CD4-positive, alpha-beta T cell (primary cell): ENCODE measurements around the gene SSBP4. TPM values are rescaled to one million over a fixed set of nuclear protein-coding genes. Genes with fewer than 3 reads are reported as not detected.

ENCODE experiments used
- ATAC-seq: fragments of 200-7000 bp; cut with Tn5 transposase; one replicate; pipeline ENCODE4 v1.10.0; 2022; ENCODE audit warnings: mild to moderate bottlenecking; ENCODE audit not compliant: poor library complexity
- CTCF ChIA-PET: fragments of 350-600 bp; sonication (Branson Sonifier 250); formaldehyde crosslinking; loops from one replicate; lab custom pipeline; 2021; ENCODE audit warnings: antibody characterized with exemption, inconsistent platforms; lab: Charles Lee
- POLR2A ChIA-PET: fragments of 350-600 bp; sonication (Branson Sonifier 250); formaldehyde crosslinking; loops from one replicate; lab custom pipeline; 2021; ENCODE audit warnings: antibody characterized with exemption, inconsistent platforms; lab: Charles Lee
- DNase-seq, 14 experiments: peaks; one replicate each; pipeline ENCODE4 v3.0.0-alpha.2; 2013 to 2020; ENCODE audit warnings: mixed read lengths in 2 of 14
- H3K27ac ChIP-seq, 2 donors: one replicate each; pipeline versions ENCODE4 v1.5.1 to v1.7.0; 2013; ENCODE audit warnings: low read length in 2 of 2, low read depth in 1 of 2, mild to moderate bottlenecking in 1 of 2
- H3K27me3 ChIP-seq, 2 experiments: 1 replicate in 1 of 2; 2 replicates in 1 of 2; pipeline versions ENCODE4 v1.6.1 to v1.7.0; 2013; ENCODE audit warnings: low read length in 2 of 2, control low read depth in 1 of 2, mild to moderate bottlenecking in 1 of 2, moderate library complexity in 1 of 2; ENCODE audit not compliant: insufficient read depth in 2 of 2, control insufficient read depth in 1 of 2
- H3K36me3 ChIP-seq: one replicate; pipeline ENCODE4 v1.6.1; 2013; ENCODE audit warnings: low read length, control low read depth; ENCODE audit not compliant: insufficient read depth
- H3K4me1 ChIP-seq: one replicate; pipeline ENCODE4 v1.6.1; 2013; ENCODE audit warnings: low read length, control low read depth; ENCODE audit not compliant: insufficient read depth
- H3K4me3 ChIP-seq: one replicate; pipeline ENCODE4 v1.5.1; 2013; ENCODE audit warnings: mild to moderate bottlenecking, low read length, moderate library complexity
- H3K9me3 ChIP-seq, 2 experiments: 1 replicate in 1 of 2; 2 replicates in 1 of 2; pipeline versions ENCODE4 v1.6.1 to v1.7.0; 2013; ENCODE audit warnings: low read length in 2 of 2, mild to moderate bottlenecking in 2 of 2, control low read depth in 1 of 2, moderate library complexity in 1 of 2; ENCODE audit not compliant: control insufficient read depth in 1 of 2, insufficient read depth in 1 of 2
- H3K27ac Mint-ChIP-seq: one replicate; pipeline ENCODE4 v1.8.0; 2020; ENCODE audit warnings: mixed read lengths
- H3K27me3 Mint-ChIP-seq: one replicate; pipeline ENCODE4 v1.8.0; 2021; ENCODE audit warnings: mixed read lengths
- H3K36me3 Mint-ChIP-seq: one replicate; pipeline ENCODE4 v1.8.0; 2021; ENCODE audit warnings: low read depth, mixed read lengths
- H3K4me1 Mint-ChIP-seq: one replicate; pipeline ENCODE4 v1.8.0; 2021; ENCODE audit warnings: low read depth, mixed read lengths
- H3K4me3 Mint-ChIP-seq: one replicate; pipeline ENCODE4 v1.8.0; 2020; ENCODE audit warnings: mild to moderate bottlenecking, mixed read lengths
- H3K9me3 Mint-ChIP-seq: one replicate; pipeline ENCODE4 v1.8.0; 2020; ENCODE audit warnings: mixed read lengths
- intact Hi-C, 2 experiments: fragments of 100-400 bp; cut with DNase I in 1 of 2; cut with micrococcal nuclease in 1 of 2; formaldehyde crosslinking; loops; one replicate each; pipeline versions ENCODE4 v1.15.1 to v1.9.0; 2023 to 2025; cut with DNase I, micrococcal nuclease
- total RNA-seq, 174 experiments: library from RNA in 2 of 174; stranded (reverse) in 2 of 174; gene quantifications; one replicate each; pipeline ENCODE4 v1.2.3 and lab custom pipeline; 2021 to 2026
- TF ChIP-seq, protein P1 (sequence below): fragments of 200-600 bp; IDR thresholded peaks from one replicate; pipeline ENCODE4 v1.8.0; 2022; ENCODE audit warnings: antibody characterized with exemption, mild to moderate bottlenecking

Gene SSBP4
- total RNA-seq, 2 experiments from 2014 or later, result 44.0 to 50.9 TPM

- Mint-ChIP-seq H3K36me3 (no peaks in the 10 kb centered on the region), H3K27ac (no peak overlapping the region), H3K4me3 (no peak overlapping the region), H3K27me3 (peaks cover 51% of the 10 kb centered on the region), H3K4me1 (peaks cover 12% of the 10 kb centered on the region), H3K9me3 (no peaks in the 10 kb centered on the region)
- DNase-seq, result no peak
- Histone ChIP-seq H3K4me3 (no peak overlapping the region), H3K27me3 (peaks cover 20 to 36% of the 10 kb centered on the region in 2 experiments), H3K9me3 (peaks cover 0 to 7% of the 10 kb centered on the region in 2 experiments), H3K4me1 (peaks cover 14% of the 10 kb centered on the region), H3K36me3 (no peaks in the 10 kb centered on the region), H3K27ac (no peak overlapping the region)
- intact Hi-C loops, result no loop called here
- TF ChIP-seq, protein P1, sequence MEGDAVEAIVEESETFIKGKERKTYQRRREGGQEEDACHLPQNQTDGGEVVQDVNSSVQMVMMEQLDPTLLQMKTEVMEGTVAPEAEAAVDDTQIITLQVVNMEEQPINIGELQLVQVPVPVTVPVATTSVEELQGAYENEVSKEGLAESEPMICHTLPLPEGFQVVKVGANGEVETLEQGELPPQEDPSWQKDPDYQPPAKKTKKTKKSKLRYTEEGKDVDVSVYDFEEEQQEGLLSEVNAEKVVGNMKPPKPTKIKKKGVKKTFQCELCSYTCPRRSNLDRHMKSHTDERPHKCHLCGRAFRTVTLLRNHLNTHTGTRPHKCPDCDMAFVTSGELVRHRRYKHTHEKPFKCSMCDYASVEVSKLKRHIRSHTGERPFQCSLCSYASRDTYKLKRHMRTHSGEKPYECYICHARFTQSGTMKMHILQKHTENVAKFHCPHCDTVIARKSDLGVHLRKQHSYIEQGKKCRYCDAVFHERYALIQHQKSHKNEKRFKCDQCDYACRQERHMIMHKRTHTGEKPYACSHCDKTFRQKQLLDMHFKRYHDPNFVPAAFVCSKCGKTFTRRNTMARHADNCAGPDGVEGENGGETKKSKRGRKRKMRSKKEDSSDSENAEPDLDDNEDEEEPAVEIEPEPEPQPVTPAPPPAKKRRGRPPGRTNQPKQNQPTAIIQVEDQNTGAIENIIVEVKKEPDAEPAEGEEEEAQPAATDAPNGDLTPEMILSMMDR, result no peak
- ATAC-seq, result no peak
- ChIA-PET CTCF (no interaction called here), POLR2A (no interaction called here)
Measured at GRCh38 chr19:18391509-18392075, 27.6 kb upstream of the SSBP4 start.

DNA sequence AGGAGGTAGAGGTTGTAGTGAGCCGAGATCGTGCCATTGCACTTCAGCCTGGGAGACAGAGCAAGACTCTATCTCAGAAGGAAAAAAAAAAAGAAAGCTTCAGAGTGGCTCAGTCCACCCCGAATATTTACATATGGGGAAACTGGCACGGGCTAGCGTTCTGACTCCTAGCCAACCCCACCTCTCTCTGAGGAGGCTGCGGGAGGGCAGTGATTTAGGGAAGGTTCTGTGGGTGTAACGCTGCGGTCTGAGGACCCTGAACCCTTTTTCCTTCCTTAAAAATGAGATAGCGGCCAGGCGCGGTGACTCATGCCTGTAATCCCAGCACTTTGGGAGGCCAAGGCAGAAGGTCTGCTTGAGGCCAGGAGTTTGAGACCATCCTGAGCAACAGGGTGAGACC, 26.8 kb upstream of the SSBP4 start:
- Histone ChIP-seq H3K36me3 (no peaks in the 10 kb centered on the region), H3K27me3 (peaks cover 17 to 31% of the 10 kb centered on the region in 2 experiments)

DNA sequence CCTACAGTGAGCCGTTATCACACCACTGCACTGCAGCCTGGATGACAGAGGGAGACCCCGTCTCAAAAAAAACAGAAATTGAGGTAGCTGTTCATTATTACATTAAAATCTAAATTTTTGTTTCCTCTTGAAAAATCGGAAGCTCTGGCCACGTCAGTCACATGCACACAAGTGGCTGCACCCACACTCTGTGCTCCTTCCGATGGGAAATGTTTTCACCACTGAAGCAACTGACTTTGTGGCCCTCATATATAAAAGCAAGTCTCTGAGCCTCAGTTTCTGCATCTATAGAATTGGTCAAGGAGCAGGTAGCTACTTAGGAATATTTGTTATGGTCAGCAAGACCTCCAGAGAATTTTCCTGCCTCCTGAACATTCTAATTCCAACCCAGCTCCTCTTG, 26.3 kb upstream of the SSBP4 start:
- TF ChIP-seq, protein P1, result no peak
- H3K4me3 ChIP-seq, result peak overlapping the region; percentile 3
- ChIA-PET CTCF (interaction anchor here (0.5 kb wide), 1 partner anchor 38 kb away, joined by 3 read pairs; no protein-coding TSS in a partner anchor), POLR2A (interaction anchor here (0.9 kb wide), 1 partner anchor 24 kb away, joined by 4 read pairs; no protein-coding TSS in a partner anchor)
- Mint-ChIP-seq H3K27me3 (peaks cover 49% of the 10 kb centered on the region), H3K4me1 (peaks cover 5% of the 10 kb centered on the region), H3K36me3 (no peaks in the 10 kb centered on the region), H3K27ac (no peak overlapping the region), H3K9me3 (no peaks in the 10 kb centered on the region), H3K4me3 (no peak overlapping the region)
- H3K27ac ChIP-seq, result no peak overlapping the region
- intact Hi-C loops, result no loop called here
- peaks cover 16 to 31% of the 10 kb centered on the region in 2 experiments for H3K27me3 ChIP-seq
- H3K4me1 ChIP-seq, result peaks cover 20% of the 10 kb centered on the region
- ATAC-seq, result no peak
- no peaks in the 10 kb centered on the region for H3K36me3 ChIP-seq
- DNase-seq, result no peak
- peaks cover 0 to 7% of the 10 kb centered on the region in 2 experiments for H3K9me3 ChIP-seq

More for the DNA sequence above, 26.8 kb upstream of the SSBP4 start:
- Histone ChIP-seq H3K27ac (no peak overlapping the region), H3K9me3 (peaks cover 0 to 7% of the 10 kb centered on the region in 2 experiments), H3K4me3 (peak overlapping the region; percentile 3), H3K4me1 (peaks cover 19% of the 10 kb centered on the region)
- Mint-ChIP-seq H3K4me1 (peaks cover 10% of the 10 kb centered on the region), H3K9me3 (no peaks in the 10 kb centered on the region), H3K27ac (no peak overlapping the region), H3K36me3 (no peaks in the 10 kb centered on the region), H3K27me3 (peaks cover 50% of the 10 kb centered on the region), H3K4me3 (no peak overlapping the region)
- intact Hi-C loops, result no loop called here
- peak in 2 of 14 experiments; percentile 63 to 71 for DNase-seq
- POLR2A ChIA-PET, result interaction anchor here (0.9 kb wide), 1 partner anchor 25 kb away, joined by 4 read pairs; no protein-coding TSS in a partner anchor
- CTCF ChIA-PET, result no interaction called here
- TF ChIP-seq, protein P1, result no peak
- ATAC-seq, result no peak
